ENCODE data around the gene KRTAP4-11.
"Not testable (repeated sequence)": the region's sequence is repeated elsewhere in the genome, so short reads cannot be mapped to it uniquely, and the experiment has no call there.

DNA sequence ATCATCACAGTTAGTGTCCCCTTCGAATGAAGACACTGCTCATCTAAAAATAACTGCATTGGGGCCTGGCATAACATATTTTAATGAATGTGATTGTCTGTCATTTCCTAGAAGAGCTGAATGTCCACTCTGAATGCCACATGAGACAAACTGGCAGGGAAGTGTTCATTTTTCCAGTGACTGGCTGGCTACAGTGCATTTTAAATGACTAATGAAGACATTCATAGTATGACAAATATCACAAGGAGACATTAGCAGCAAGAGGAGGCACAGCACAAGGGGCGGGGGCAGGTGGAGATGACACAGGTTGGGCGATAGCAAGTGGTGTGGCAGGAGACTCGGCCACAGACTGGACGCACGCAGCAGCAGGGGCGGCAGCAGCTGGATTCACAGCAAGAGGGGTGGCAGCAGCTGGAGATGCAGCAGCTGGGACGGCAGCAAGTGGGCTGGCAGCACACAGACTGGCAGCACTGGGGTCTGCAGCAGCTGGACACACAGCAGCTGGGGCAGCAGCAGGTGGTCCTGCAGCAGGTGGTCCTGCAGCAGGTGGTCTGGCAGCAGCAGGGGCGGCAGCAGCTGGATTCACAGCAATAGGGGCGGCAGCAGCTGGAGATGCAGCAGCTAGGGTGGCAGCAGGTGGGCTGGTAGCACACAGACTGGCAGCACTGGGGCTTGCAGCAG is 30.9 kb upstream of the KRTAP4-11 start:
- TF ChIP-seq, protein P1, sequence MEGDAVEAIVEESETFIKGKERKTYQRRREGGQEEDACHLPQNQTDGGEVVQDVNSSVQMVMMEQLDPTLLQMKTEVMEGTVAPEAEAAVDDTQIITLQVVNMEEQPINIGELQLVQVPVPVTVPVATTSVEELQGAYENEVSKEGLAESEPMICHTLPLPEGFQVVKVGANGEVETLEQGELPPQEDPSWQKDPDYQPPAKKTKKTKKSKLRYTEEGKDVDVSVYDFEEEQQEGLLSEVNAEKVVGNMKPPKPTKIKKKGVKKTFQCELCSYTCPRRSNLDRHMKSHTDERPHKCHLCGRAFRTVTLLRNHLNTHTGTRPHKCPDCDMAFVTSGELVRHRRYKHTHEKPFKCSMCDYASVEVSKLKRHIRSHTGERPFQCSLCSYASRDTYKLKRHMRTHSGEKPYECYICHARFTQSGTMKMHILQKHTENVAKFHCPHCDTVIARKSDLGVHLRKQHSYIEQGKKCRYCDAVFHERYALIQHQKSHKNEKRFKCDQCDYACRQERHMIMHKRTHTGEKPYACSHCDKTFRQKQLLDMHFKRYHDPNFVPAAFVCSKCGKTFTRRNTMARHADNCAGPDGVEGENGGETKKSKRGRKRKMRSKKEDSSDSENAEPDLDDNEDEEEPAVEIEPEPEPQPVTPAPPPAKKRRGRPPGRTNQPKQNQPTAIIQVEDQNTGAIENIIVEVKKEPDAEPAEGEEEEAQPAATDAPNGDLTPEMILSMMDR (IDR thresholded peaks at IDR 0.05; ENCODE audit: control extremely low read depth in 1 of 3, insufficient read depth in 1 of 3, low read depth in 1 of 3, low read length in 3 of 3), result not testable (repeated sequence)
- not testable (repeated sequence) for TF ChIP-seq GABPA (IDR thresholded peaks at IDR 0.05; ENCODE audit: borderline replicate concordance, insufficient read depth, low read length); SP1 (IDR thresholded peaks at IDR 0.05; ENCODE audit: low read depth, low read length)
